IMR-90 (cell line): ENCODE data around the gene ZNF620. TPM values are rescaled to one million over a fixed set of nuclear protein-coding genes. Genes with fewer than 3 reads are reported as not detected.

Experiments
- ATAC-seq: fragments of 200-7000 bp; cut with Tn5 transposase; 2 replicates; pipeline ENCODE4 v1.9.1; 2020; ENCODE audit warnings: low read depth, mild to moderate bottlenecking, moderate library complexity
- BruUV-seq: library from RNA; stranded (reverse); fragments of 400-500 nt; replicated peaks from 2 replicates; lab custom pipeline; 2021; lab: Mats Ljungman, UMichigan
- CTCF ChIA-PET: fragments of 300-600 bp; formaldehyde crosslinking; extraction: SDS; loops from one replicate; lab custom pipeline; 2021; ENCODE audit warnings: antibody characterized with exemption; lab: Yijun Ruan, JAX
- POLR2A ChIA-PET: fragments of 300-600 bp; sonication (Branson Sonifier 250); formaldehyde crosslinking; loops from one replicate; lab custom pipeline; 2022; ENCODE audit warnings: antibody characterized with exemption; ENCODE audit not compliant: unreplicated experiment; lab: Charles Lee
- DNase-seq: peaks from one replicate; pipeline ENCODE4 v3.0.0; 2013
- H2AFZ ChIP-seq: replicated peaks from 2 replicates; pipeline ENCODE3; 2013; ENCODE audit warnings: low read length, mild to moderate bottlenecking; ENCODE audit not compliant: poor library complexity
- H2AK5ac ChIP-seq: 2 replicates; pipeline ENCODE4 v1.6.1; 2013; ENCODE audit warnings: low read depth, low read length, inconsistent platforms
- H2AK9ac ChIP-seq: replicated peaks from 2 replicates; pipeline ENCODE3; 2013; ENCODE audit warnings: mild to moderate bottlenecking, low read depth, low read length, moderate library complexity; ENCODE audit not compliant: poor library complexity
- H2BK120ac ChIP-seq: 2 replicates; pipeline ENCODE4 v1.6.1; 2013; ENCODE audit warnings: low read depth, low read length, inconsistent platforms
- H2BK15ac ChIP-seq: 3 replicates; pipeline ENCODE4 v1.6.1; 2013; ENCODE audit warnings: low read depth, low read length, inconsistent platforms
- H2BK20ac ChIP-seq: 2 replicates; pipeline ENCODE4 v1.6.1; 2013; ENCODE audit warnings: low read depth, mild to moderate bottlenecking, inconsistent platforms, low read length, moderate library complexity
- H2BK5ac ChIP-seq: 2 replicates; pipeline ENCODE4 v1.6.1; 2013; ENCODE audit warnings: mild to moderate bottlenecking, low read depth, low read length, inconsistent platforms; ENCODE audit not compliant: poor library complexity, severe bottlenecking
- H3K14ac ChIP-seq: replicated peaks from 2 replicates; pipeline ENCODE4 v1.6.1; 2013; ENCODE audit warnings: low read depth, low read length, inconsistent platforms
- H3K18ac ChIP-seq: 2 replicates; pipeline ENCODE4 v1.6.1; 2013; ENCODE audit warnings: low read depth, low read length, control low read depth
- H3K23ac ChIP-seq: 2 replicates; pipeline ENCODE4 v1.6.1; 2013; ENCODE audit warnings: low read depth, low read length, inconsistent platforms
- H3K27ac ChIP-seq: 2 replicates; pipeline ENCODE4 v1.5.1; 2013; ENCODE audit warnings: mild to moderate bottlenecking, control low read depth, low read length; ENCODE audit not compliant: insufficient read depth
- H3K27me3 ChIP-seq: 2 replicates; pipeline ENCODE4 v1.6.1; 2013; ENCODE audit warnings: low read length; ENCODE audit not compliant: control insufficient read depth, insufficient read depth
- H3K36me3 ChIP-seq: 2 replicates; pipeline ENCODE4 v1.6.1; 2013; ENCODE audit warnings: low read length, mixed read lengths; ENCODE audit not compliant: control insufficient read depth, insufficient read depth
- H3K4ac ChIP-seq: 2 replicates; pipeline ENCODE4 v1.6.1; 2013; ENCODE audit warnings: low read depth, low read length, inconsistent platforms
- H3K4me1 ChIP-seq: 2 replicates; pipeline ENCODE4 v1.6.1; 2013; ENCODE audit warnings: low read length, mixed read lengths; ENCODE audit not compliant: control insufficient read depth, insufficient read depth
- H3K4me2 ChIP-seq: 2 replicates; pipeline ENCODE4 v1.6.1; 2013; ENCODE audit warnings: low read depth, mild to moderate bottlenecking, control low read depth, low read length, moderate library complexity
- H3K4me3 ChIP-seq: 2 replicates; pipeline ENCODE4 v1.5.1; 2013; ENCODE audit warnings: low read depth, mild to moderate bottlenecking, control low read depth, low read length, moderate library complexity; ENCODE audit not compliant: insufficient read depth
- H3K56ac ChIP-seq: 2 replicates; pipeline ENCODE4 v1.6.1; 2013; ENCODE audit warnings: low read length, inconsistent platforms; ENCODE audit not compliant: insufficient read depth; ENCODE audit errors: extremely low read depth
- H3K79me1 ChIP-seq, 2 experiments: 2 replicates each; pipeline ENCODE4 v1.6.1; 2013; ENCODE audit warnings: low read length in 2 of 2, inconsistent platforms in 1 of 2, low read depth in 1 of 2
- H3K9ac ChIP-seq: 2 replicates; pipeline ENCODE4 v1.6.1; 2013; ENCODE audit warnings: low read depth, low read length, control low read depth
- H3K9me1 ChIP-seq: 2 replicates; pipeline ENCODE4 v1.6.1; 2013; ENCODE audit warnings: low read length, inconsistent platforms; ENCODE audit not compliant: insufficient read depth
- H3K9me3 ChIP-seq: 2 replicates; pipeline ENCODE4 v1.6.1; 2013; ENCODE audit warnings: low read length; ENCODE audit not compliant: control insufficient read depth, insufficient read depth
- H4K20me1 ChIP-seq: 2 replicates; pipeline ENCODE4 v1.6.1; 2013; ENCODE audit warnings: low read length, inconsistent platforms; ENCODE audit not compliant: insufficient read depth
- H4K5ac ChIP-seq: 2 replicates; pipeline ENCODE4 v1.6.1; 2013; ENCODE audit warnings: mild to moderate bottlenecking, low read depth, low read length, control low read depth
- H4K8ac ChIP-seq, 2 experiments: 2 replicates each; pipeline ENCODE4 v1.6.1; 2013; ENCODE audit warnings: low read depth in 2 of 2, low read length in 2 of 2, control low read depth in 1 of 2, inconsistent platforms in 1 of 2
- H4K91ac ChIP-seq: 2 replicates; pipeline ENCODE4 v1.6.1; 2013; ENCODE audit warnings: low read depth, low read length, inconsistent platforms; ENCODE audit not compliant: insufficient read depth
- BHLHE40 ChIP-seq: fragments of 150-350 bp; IDR thresholded peaks from 2 replicates; pipeline ENCODE4 v1.6.1; 2016; ENCODE audit warnings: mild to moderate bottlenecking, low read depth, low read length
- CEBPB ChIP-seq: IDR thresholded peaks from 2 replicates; pipeline ENCODE4 v1.6.1; 2012; ENCODE audit warnings: low read depth, low read length, improper control_type of control experiment
- CHD1 ChIP-seq: IDR thresholded peaks from 2 replicates; pipeline ENCODE4 v1.6.1; 2012; ENCODE audit warnings: low read depth, low read length, improper control_type of control experiment
- FOS ChIP-seq: fragments of 150-350 bp; IDR thresholded peaks from 2 replicates; pipeline ENCODE4 v1.6.1; 2016; ENCODE audit warnings: low read depth, low read length
- MAFK ChIP-seq: IDR thresholded peaks from 2 replicates; pipeline ENCODE4 v1.6.1; 2012; ENCODE audit warnings: low read depth, low read length, improper control_type of control experiment
- NFE2L2 ChIP-seq: fragments of 150-350 bp; IDR thresholded peaks from 2 replicates; pipeline ENCODE4 v1.6.1; 2016; ENCODE audit warnings: low read depth, mild to moderate bottlenecking, low read length
- POLR2A ChIP-seq: IDR thresholded peaks from 2 replicates; pipeline ENCODE4 v1.6.1; 2012; ENCODE audit warnings: mild to moderate bottlenecking, low read depth, low read length
- RAD21 ChIP-seq: IDR thresholded peaks from 2 replicates; pipeline ENCODE4 v1.6.1; 2012; ENCODE audit warnings: low read length, improper control_type of control experiment
- RCOR1 ChIP-seq: IDR thresholded peaks from 2 replicates; pipeline ENCODE4 v1.6.1; 2012; ENCODE audit warnings: mild to moderate bottlenecking, low read length, improper control_type of control experiment; ENCODE audit not compliant: insufficient replicate concordance
- SMC3 ChIP-seq: fragments of 150-350 bp; IDR thresholded peaks from 2 replicates; pipeline ENCODE4 v1.6.1; 2016; ENCODE audit warnings: low read depth, mild to moderate bottlenecking, antibody characterized with exemption, low read length, moderate library complexity
- WGBS, 2 experiments: methylation state at CpG; one replicate each; pipeline versions ENCODE4 v1.1.5 to v1.1.7; 2013; ENCODE audit warnings: missing lambda C conversion rate in 2 of 2; ENCODE audit not compliant: insufficient read length in 1 of 2; ENCODE audit errors: extremely low coverage in 2 of 2; 5-methylcytosine and 5-hydroxymethylcytosine counted together
- dilution Hi-C: fragments of 300-500 bp; cut with HindIII; formaldehyde crosslinking; loops from one replicate; pipeline ENCODE4 v1.14.3; 2018; ENCODE audit warnings: low sequenced_read_pairs; ENCODE audit not compliant: unreplicated experiment
- in situ Hi-C: fragments of 300-500 bp; cut with MboI; formaldehyde crosslinking; loops from 3 replicates; pipeline ENCODE4 v1.14.3; 2019; ENCODE audit warnings: low sequenced_read_pairs, inconsistent platforms, mixed read lengths
- intact Hi-C: fragments of 100-400 bp; cut with micrococcal nuclease; formaldehyde crosslinking; loops from 2 replicates; pipeline ENCODE4 v1.10.0; 2022
- polyA plus RNA-seq, 3 experiments: library from polyadenylated mRNA; depleted of rRNA; stranded (reverse); fragments of >200 nt; gene quantifications; 2 replicates each; pipeline ENCODE4 v1.2.3, GENCODE V29; 2012; ENCODE audit warnings: low replicate concordance in 1 of 3
- total RNA-seq: library from RNA; depleted of rRNA; stranded (reverse); fragments of >200 nt; gene quantifications from 2 replicates; pipeline ENCODE4 v1.2.3, GENCODE V29; 2012
- TF ChIP-seq, protein P1 (sequence below): fragments of 150-350 bp; IDR thresholded peaks from 2 replicates; pipeline ENCODE4 v1.6.1; 2017; ENCODE audit warnings: mild to moderate bottlenecking, antibody characterized with exemption, low read length, low read depth
- TF ChIP-seq, protein P2 (sequence below): fragments of 150-350 bp; IDR thresholded peaks from 2 replicates; pipeline ENCODE4 v1.6.1; 2016; ENCODE audit warnings: low read depth, mild to moderate bottlenecking, low read length, moderate library complexity, borderline replicate concordance
- TF ChIP-seq, protein P3 (sequence below): conservative IDR thresholded peaks from 2 replicates; pipeline ENCODE4 v1.5.1; 2012; ENCODE audit warnings: mild to moderate bottlenecking, low read depth, low read length, improper control_type of control experiment

ZNF620 gene
- total and polyA plus RNA-seq, 2 of the 4 experiments (the other 2 are of a cell fraction): 0.48 to 0.72 TPM

DNA sequence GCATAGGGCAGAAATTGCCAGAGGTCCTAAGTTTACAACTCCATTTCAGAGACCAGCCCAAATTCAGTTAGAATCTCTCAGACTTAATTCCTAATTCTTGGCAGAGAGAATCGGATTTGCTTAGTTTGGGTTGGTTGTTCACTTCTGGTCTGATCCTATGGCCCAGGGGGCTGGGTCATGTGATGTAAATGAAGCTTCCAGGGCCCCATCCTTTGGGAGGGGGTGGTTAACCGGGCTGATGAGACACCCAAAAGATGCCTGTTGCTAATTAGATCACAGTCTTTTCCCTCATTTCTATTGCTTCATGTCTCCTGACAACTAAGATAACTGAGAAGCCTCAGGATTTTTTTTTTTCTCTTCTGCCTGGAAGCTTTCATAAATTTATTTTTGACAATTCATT lies 11.1 kb upstream of the ZNF620 start:
- CTCF ChIA-PET: no interaction called here
- Histone ChIP-seq H3K27ac (no peak overlapping the region), H2AFZ (no peak overlapping the region), H3K4ac (no peak overlapping the region), H2BK5ac (no peak overlapping the region), H3K27me3 (no peaks in the 10 kb centered on the region), H2BK15ac (no peak overlapping the region), H3K18ac (no peak overlapping the region), H4K8ac (no peak overlapping the region), H4K5ac (no peak overlapping the region), H3K9me3 (no peaks in the 10 kb centered on the region), H3K56ac (no peak overlapping the region), H3K9me1 (no peaks in the 10 kb centered on the region), H2AK5ac (no peak overlapping the region), H4K91ac (no peak overlapping the region), H3K23ac (no peak overlapping the region), H3K9ac (no peak overlapping the region), H4K20me1 (no peaks in the 10 kb centered on the region), H3K36me3 (no peaks in the 10 kb centered on the region), H3K79me1 (no peaks in the 10 kb centered on the region), H3K4me3 (no peak overlapping the region), H3K4me2 (no peak overlapping the region), H2AK9ac (no peak overlapping the region), H2BK120ac (no peak overlapping the region), H3K14ac (no peak overlapping the region), H2BK20ac (no peak overlapping the region), H3K4me1 (no peaks in the 10 kb centered on the region)
- no CpG with 5 or more reads among the region's 2 CpGs for WGBS, 2 experiments
- no peak for DNase-seq
- no TSS peak for BruUV-seq
- in situ Hi-C loops: no loop called here
- POLR2A ChIA-PET: no interaction called here
- ATAC-seq: no peak
- intact Hi-C loops: no loop called here
- dilution Hi-C loops: no loop called here
- TF ChIP-seq, protein P1, sequence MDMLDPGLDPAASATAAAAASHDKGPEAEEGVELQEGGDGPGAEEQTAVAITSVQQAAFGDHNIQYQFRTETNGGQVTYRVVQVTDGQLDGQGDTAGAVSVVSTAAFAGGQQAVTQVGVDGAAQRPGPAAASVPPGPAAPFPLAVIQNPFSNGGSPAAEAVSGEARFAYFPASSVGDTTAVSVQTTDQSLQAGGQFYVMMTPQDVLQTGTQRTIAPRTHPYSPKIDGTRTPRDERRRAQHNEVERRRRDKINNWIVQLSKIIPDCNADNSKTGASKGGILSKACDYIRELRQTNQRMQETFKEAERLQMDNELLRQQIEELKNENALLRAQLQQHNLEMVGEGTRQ: no peak
- TF ChIP-seq FOS (no peak), RCOR1 (no peak), NFE2L2 (no peak), CEBPB (no peak), CHD1 (no peak), SMC3 (no peak), BHLHE40 (no peak), RAD21 (no peak), MAFK (no peak), POLR2A (no peak)
- TF ChIP-seq, protein P2, sequence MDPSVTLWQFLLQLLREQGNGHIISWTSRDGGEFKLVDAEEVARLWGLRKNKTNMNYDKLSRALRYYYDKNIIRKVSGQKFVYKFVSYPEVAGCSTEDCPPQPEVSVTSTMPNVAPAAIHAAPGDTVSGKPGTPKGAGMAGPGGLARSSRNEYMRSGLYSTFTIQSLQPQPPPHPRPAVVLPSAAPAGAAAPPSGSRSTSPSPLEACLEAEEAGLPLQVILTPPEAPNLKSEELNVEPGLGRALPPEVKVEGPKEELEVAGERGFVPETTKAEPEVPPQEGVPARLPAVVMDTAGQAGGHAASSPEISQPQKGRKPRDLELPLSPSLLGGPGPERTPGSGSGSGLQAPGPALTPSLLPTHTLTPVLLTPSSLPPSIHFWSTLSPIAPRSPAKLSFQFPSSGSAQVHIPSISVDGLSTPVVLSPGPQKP: no peak
- TF ChIP-seq, protein P3, sequence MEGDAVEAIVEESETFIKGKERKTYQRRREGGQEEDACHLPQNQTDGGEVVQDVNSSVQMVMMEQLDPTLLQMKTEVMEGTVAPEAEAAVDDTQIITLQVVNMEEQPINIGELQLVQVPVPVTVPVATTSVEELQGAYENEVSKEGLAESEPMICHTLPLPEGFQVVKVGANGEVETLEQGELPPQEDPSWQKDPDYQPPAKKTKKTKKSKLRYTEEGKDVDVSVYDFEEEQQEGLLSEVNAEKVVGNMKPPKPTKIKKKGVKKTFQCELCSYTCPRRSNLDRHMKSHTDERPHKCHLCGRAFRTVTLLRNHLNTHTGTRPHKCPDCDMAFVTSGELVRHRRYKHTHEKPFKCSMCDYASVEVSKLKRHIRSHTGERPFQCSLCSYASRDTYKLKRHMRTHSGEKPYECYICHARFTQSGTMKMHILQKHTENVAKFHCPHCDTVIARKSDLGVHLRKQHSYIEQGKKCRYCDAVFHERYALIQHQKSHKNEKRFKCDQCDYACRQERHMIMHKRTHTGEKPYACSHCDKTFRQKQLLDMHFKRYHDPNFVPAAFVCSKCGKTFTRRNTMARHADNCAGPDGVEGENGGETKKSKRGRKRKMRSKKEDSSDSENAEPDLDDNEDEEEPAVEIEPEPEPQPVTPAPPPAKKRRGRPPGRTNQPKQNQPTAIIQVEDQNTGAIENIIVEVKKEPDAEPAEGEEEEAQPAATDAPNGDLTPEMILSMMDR: no peak
